WERI-Rb-1 (cell line): ENCODE results near the gene LRRC30.

ENCODE experiments used
- DNase-seq: peaks from one replicate; pipeline ENCODE4 v3.0.0-alpha.2; 2020
- H3K27ac ChIP-seq: fragments of 250-450 bp; sonication (Bioruptor Pico); 2 replicates; pipeline ENCODE4 v1.5.1; 2020; ENCODE audit warnings: mild to moderate bottlenecking, moderate library complexity
- H3K27me3 ChIP-seq: fragments of 250-450 bp; sonication (Bioruptor Pico); 2 replicates; pipeline ENCODE4 v1.5.1; 2021; ENCODE audit warnings: mild to moderate bottlenecking, low read depth, moderate library complexity; ENCODE audit not compliant: insufficient read depth, severe bottlenecking
- H3K36me3 ChIP-seq: fragments of 250-450 bp; sonication (Bioruptor Pico); 2 replicates; pipeline ENCODE4 v1.5.1; 2020; ENCODE audit warnings: mild to moderate bottlenecking, moderate library complexity
- H3K4me3 ChIP-seq: 2 replicates; pipeline ENCODE4 v1.5.1; 2011; ENCODE audit warnings: low read depth, mild to moderate bottlenecking, control low read depth, low read length
- H3K9me3 ChIP-seq: fragments of 250-450 bp; sonication (Bioruptor Pico); 2 replicates; pipeline ENCODE4 v1.5.1; 2021; ENCODE audit warnings: mild to moderate bottlenecking, moderate library complexity; ENCODE audit not compliant: severe bottlenecking
- CTCF ChIP-seq: IDR thresholded peaks from 2 replicates; pipeline ENCODE4 v1.5.1; 2011; ENCODE audit warnings: low read depth, mild to moderate bottlenecking, control low read depth, inconsistent platforms, low read length

LRRC30 gene

GRCh38 chr18:7205346-7205745 is 25.5 kb upstream of the LRRC30 start:
- no peak overlapping the region for H3K27ac ChIP-seq
- H3K9me3 ChIP-seq, result no peaks in the 10 kb centered on the region
- DNase-seq, result no peak
- no peaks in the 10 kb centered on the region for H3K36me3 ChIP-seq
- H3K27me3 ChIP-seq, result no peaks in the 10 kb centered on the region
- no peak overlapping the region for H3K4me3 ChIP-seq
- no peak for TF ChIP-seq CTCF

GRCh38 chr18:7206217-7206616 is 24.7 kb upstream of the LRRC30 start:
- Histone ChIP-seq H3K27ac (no peak overlapping the region; the same call in 1 of the 2 replicates), H3K27me3 (no peaks in the 10 kb centered on the region), H3K36me3 (no peaks in the 10 kb centered on the region), H3K4me3 (peak overlapping the region; percentile 22), H3K9me3 (no peaks in the 10 kb centered on the region)
- no peak for DNase-seq
- no peak for TF ChIP-seq CTCF

- no peak for DNase-seq
- no peak overlapping the region for H3K4me3 ChIP-seq
- no peaks in the 10 kb centered on the region for H3K9me3 ChIP-seq
- H3K36me3 ChIP-seq, result no peaks in the 10 kb centered on the region
- H3K27me3 ChIP-seq, result no peaks in the 10 kb centered on the region
- no peak for TF ChIP-seq CTCF
- no peak overlapping the region for H3K27ac ChIP-seq
These were observed 23.4 kb upstream of the LRRC30 start for GRCh38 chr18:7207366-7207915.

DNA sequence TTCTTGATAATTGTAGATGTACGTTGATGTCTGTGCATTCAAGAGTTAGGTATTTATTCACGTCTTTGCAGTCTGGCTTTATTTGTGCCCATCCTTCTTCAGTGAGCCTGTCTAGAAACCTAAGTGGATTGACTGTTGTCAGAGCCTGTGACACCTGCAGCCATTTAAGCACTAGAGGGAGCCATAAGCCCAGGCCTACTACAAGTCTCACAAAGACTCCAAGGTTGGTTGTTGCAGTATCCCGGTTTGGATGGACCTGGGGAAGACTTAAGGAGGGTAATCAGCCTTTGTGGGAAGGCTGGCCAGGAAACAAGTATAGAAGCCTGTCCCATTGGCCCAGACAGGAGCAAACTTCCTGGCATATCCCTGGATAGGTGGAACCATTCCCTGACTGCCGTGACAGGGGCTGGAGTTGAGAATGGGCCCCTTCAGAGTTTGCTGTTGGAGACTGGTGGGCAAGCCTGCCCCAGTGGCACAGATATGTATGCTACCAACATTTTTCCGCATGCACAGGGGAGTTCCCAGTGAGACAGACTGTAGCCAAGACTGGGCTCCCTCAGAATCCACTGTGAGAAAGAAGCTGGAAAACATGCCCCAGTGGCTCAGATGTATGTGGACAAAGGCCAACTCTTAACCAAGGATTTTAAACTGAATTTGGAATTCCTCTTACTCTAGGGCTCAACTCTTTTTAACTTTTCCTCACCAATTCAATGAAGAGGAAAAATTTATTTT is 9.3 kb upstream of the LRRC30 start:
- Histone ChIP-seq H3K9me3 (no peaks in the 10 kb centered on the region), H3K27ac (no peak overlapping the region), H3K4me3 (no peak overlapping the region), H3K27me3 (no peaks in the 10 kb centered on the region), H3K36me3 (no peaks in the 10 kb centered on the region)
- DNase-seq, result peak; percentile 82
- TF ChIP-seq CTCF, result peak; percentile 90

GRCh38 chr18:7224198-7224597 is 6.7 kb upstream of the LRRC30 start:
- no peak overlapping the region for H3K27ac ChIP-seq
- H3K27me3 ChIP-seq, result no peaks in the 10 kb centered on the region
- H3K36me3 ChIP-seq, result no peaks in the 10 kb centered on the region
- no peaks in the 10 kb centered on the region for H3K9me3 ChIP-seq
- TF ChIP-seq CTCF, result no peak
- H3K4me3 ChIP-seq, result no peak overlapping the region
- no peak for DNase-seq
